ENCODE results near the gene TRABD2A. TPM values are rescaled to one million over a fixed set of nuclear protein-coding genes. Genes with fewer than 3 reads are reported as not detected.

The TRABD2A gene
- total RNA-seq (2014; rRNA removed; shearing (Covaris generic)): 3.2 and 4.0 TPM in 2 replicates

GRCh38 chr2:84880645-84881521, at the start of gene TRABD2A:
Gene TRABD2A, minus strand, starts transcription at chr2:84881084. Its CDS starts 45 bp downstream, at chr2:84881039.

GRCh38 chr2:84905181-84906107, 24.6 kb upstream of the TRABD2A start, which contains the start of gene TMSB10:
Gene TMSB10, plus strand, starts transcription at chr2:84905656.

Other genes starting within 250 kb of the TRABD2A start
- gene TMSB10, start 24.6 kb upstream of the TRABD2A start, total RNA-seq (2014; rRNA removed; shearing (Covaris generic)): 5,819 and 7,729 TPM in 2 replicates
- 36.6 and 51.5 TPM in 2 replicates for gene KCMF1, start 90.1 kb upstream of the TRABD2A start, total RNA-seq (2014; rRNA removed; shearing (Covaris generic))

Measured in A375 (cell line).